SK-N-SH (cell line): ENCODE data around the gene TRAF1. TPM values are rescaled to one million over a fixed set of nuclear protein-coding genes. Genes with fewer than 3 reads are reported as not detected.

Source experiments
- CTCF ChIA-PET: fragments of 300-600, 350-600 bp; formaldehyde crosslinking; extraction: SDS; loops from one replicate; lab custom pipeline; 2021; lab: Yijun Ruan, JAX
- POLR2A ChIA-PET: fragments of 350-600 bp; sonication (Branson Sonifier 250); formaldehyde crosslinking; extraction: SDS; loops from one replicate; lab custom pipeline; 2020; ENCODE audit warnings: antibody characterized with exemption, inconsistent platforms; lab: Yijun Ruan, JAX
- DNase-seq: peaks from one replicate; pipeline ENCODE4 v3.0.0; 2012
- H2AFZ ChIP-seq: fragments of 200-600 bp; sonication (generic); 2 replicates; pipeline ENCODE4 v1.8.1; 2016; ENCODE audit warnings: antibody characterized with exemption, mild to moderate bottlenecking, low read depth
- H3F3A ChIP-seq: fragments of 200-600 bp; sonication (generic); replicated peaks from 2 replicates; pipeline ENCODE3; 2016; ENCODE audit warnings: antibody characterized with exemption, mild to moderate bottlenecking; ENCODE audit not compliant: insufficient read depth
- H3K27ac ChIP-seq, 2 experiments: fragments of 200-500 bp in 1 of 2; fragments of 200-600 bp in 1 of 2; sonication (Bioruptor generic) in 1 of 2; sonication (generic), shearing (Covaris generic) in 1 of 2; 2 replicates each; pipeline versions ENCODE4 v1.5.1 to v1.6.1; 2014 to 2016; ENCODE audit warnings: low read depth in 2 of 2, inconsistent platforms in 1 of 2, low read length in 1 of 2, mild to moderate bottlenecking in 1 of 2, mixed read lengths in 1 of 2
- H3K27me3 ChIP-seq: fragments of 200-600 bp; sonication (generic), shearing (Covaris generic); 2 replicates; pipeline ENCODE4 v1.6.1; 2016; ENCODE audit warnings: mixed run types; ENCODE audit not compliant: insufficient read depth
- H3K36me3 ChIP-seq, 2 experiments: fragments of 200-500 bp in 1 of 2; fragments of 200-600 bp in 1 of 2; sonication (Bioruptor generic) in 1 of 2; sonication (generic) in 1 of 2; replicated peaks in 1 of 2; 2 replicates each; pipeline versions ENCODE3 to v1.5.1; 2014 to 2016; ENCODE audit warnings: low read length in 1 of 2, mild to moderate bottlenecking in 1 of 2; ENCODE audit not compliant: insufficient read depth in 2 of 2, control insufficient read depth in 1 of 2
- H3K4me1 ChIP-seq, 2 experiments: fragments of 200-500 bp in 1 of 2; fragments of 200-600 bp in 1 of 2; sonication (Bioruptor generic) in 1 of 2; sonication (generic), shearing (Covaris generic) in 1 of 2; 2 replicates each; pipeline versions ENCODE4 v1.5.1 to v1.6.1; 2014 to 2016; ENCODE audit warnings: low read depth in 1 of 2, low read length in 1 of 2, mixed run types in 1 of 2; ENCODE audit not compliant: insufficient read depth in 2 of 2, control insufficient read depth in 1 of 2
- H3K4me2 ChIP-seq: fragments of 200-600 bp; sonication (generic), shearing (Covaris generic); 2 replicates; pipeline ENCODE4 v1.6.1; 2017; ENCODE audit warnings: mixed run types
- H3K4me3 ChIP-seq, 2 experiments: fragments of 200-500 bp in 1 of 2; fragments of 200-600 bp in 1 of 2; sonication (Bioruptor generic) in 1 of 2; sonication (generic), shearing (Covaris generic) in 1 of 2; 2 replicates each; pipeline versions ENCODE4 v1.5.1 to v1.8.1; 2014 to 2016; ENCODE audit warnings: low read depth in 2 of 2, inconsistent platforms in 1 of 2, low read length in 1 of 2, mild to moderate bottlenecking in 1 of 2, mixed read lengths in 1 of 2, moderate library complexity in 1 of 2
- H3K79me2 ChIP-seq: fragments of 200-600 bp; sonication (generic); 2 replicates; pipeline ENCODE4 v1.8.1; 2017; ENCODE audit warnings: mild to moderate bottlenecking; ENCODE audit not compliant: insufficient read depth
- H3K9ac ChIP-seq: fragments of 200-600 bp; sonication (generic); 2 replicates; pipeline ENCODE4 v1.6.1; 2017; ENCODE audit warnings: mixed run types
- H3K9me2 ChIP-seq: fragments of 200-600 bp; sonication (generic); 2 replicates; pipeline ENCODE4 v1.6.1; 2017; ENCODE audit warnings: mixed run types
- H3K9me3 ChIP-seq: fragments of 200-600 bp; sonication (generic); 2 replicates; pipeline ENCODE4 v1.6.1; 2017; ENCODE audit warnings: mixed run types, mild to moderate bottlenecking, moderate library complexity
- H4K20me1 ChIP-seq: fragments of 200-600 bp; sonication (generic); 2 replicates; pipeline ENCODE4 v1.6.1; 2017; ENCODE audit warnings: mild to moderate bottlenecking, mixed run types; ENCODE audit not compliant: insufficient read depth
- ELF1 ChIP-seq: IDR thresholded peaks from 2 replicates; pipeline ENCODE4 v1.4.0; 2012
- GATA2 ChIP-seq: sonication (generic); formaldehyde crosslinking; IDR thresholded peaks from 2 replicates; pipeline ENCODE4 v1.5.0; 2020; ENCODE audit warnings: mild to moderate bottlenecking, missing genetic modification reagents
- MXI1 ChIP-seq: IDR thresholded peaks from 2 replicates; pipeline ENCODE4 v1.6.1; 2012; ENCODE audit warnings: mild to moderate bottlenecking, low read depth, low read length, improper control_type of control experiment
- POLR2AphosphoS5 ChIP-seq: IDR thresholded peaks from 2 replicates; pipeline ENCODE4 v1.6.1; 2012; ENCODE audit warnings: low read depth, low read length
- REST ChIP-seq: IDR thresholded peaks from 2 replicates; pipeline ENCODE4 v1.6.1; 2012; ENCODE audit warnings: mild to moderate bottlenecking, low read depth, low read length, moderate library complexity
- RFX5 ChIP-seq: IDR thresholded peaks from 2 replicates; pipeline ENCODE4 v1.6.1; 2012; ENCODE audit warnings: mild to moderate bottlenecking, improper control_type of control experiment, low read length
- RXRA ChIP-seq: IDR thresholded peaks from 2 replicates; pipeline ENCODE4 v1.4.0; 2012; ENCODE audit warnings: low read depth, mild to moderate bottlenecking, borderline replicate concordance
- SIN3A ChIP-seq: IDR thresholded peaks from 2 replicates; pipeline ENCODE4 v1.6.1; 2012; ENCODE audit warnings: low read depth, mild to moderate bottlenecking, low read length, moderate library complexity, borderline replicate concordance
- USF2 ChIP-seq: fragments of 150-350 bp; IDR thresholded peaks from 2 replicates; pipeline ENCODE4 v1.6.1; 2017; ENCODE audit warnings: antibody characterized with exemption, low read length, low read depth, borderline replicate concordance
- YY1 ChIP-seq: IDR thresholded peaks from 2 replicates; pipeline ENCODE4 v1.4.0; 2012; ENCODE audit warnings: low read depth, mild to moderate bottlenecking
- ZBTB33 ChIP-seq: IDR thresholded peaks from 2 replicates; pipeline ENCODE4 v1.4.0; 2012; ENCODE audit warnings: low read depth, borderline replicate concordance
- WGBS: methylation state at CpG from one replicate; pipeline ENCODE4 v1.1.6; 2017; ENCODE audit warnings: low lambda C conversion rate; 5-methylcytosine and 5-hydroxymethylcytosine counted together
- polyA plus RNA-seq, 3 experiments: library from polyadenylated mRNA; depleted of rRNA; stranded (reverse); fragments of >200 nt; gene quantifications; 2 replicates each; pipeline ENCODE4 v1.2.3, GENCODE V29; 2012

Gene TRAF1
- polyA plus RNA-seq, 1 of the 3 experiments (the other 2 are of a cell fraction): 1.2 TPM

- ChIA-PET CTCF (interaction anchor here (1.4 kb wide), 1 partner anchor 15 kb away, joined by 3 read pairs; no protein-coding TSS in a partner anchor), POLR2A (interaction anchor here (0.9 kb wide), 1 partner anchor 36 kb away, joined by 3 read pairs; no protein-coding TSS in a partner anchor)
- Histone ChIP-seq H2AFZ (no peak overlapping the region), H3K36me3 (no peaks in the 10 kb centered on the region), H3K27ac (no peak overlapping the region), H3K9ac (no peak overlapping the region), H3K9me2 (no peaks in the 10 kb centered on the region), H3K27me3 (no peaks in the 10 kb centered on the region), H4K20me1 (no peaks in the 10 kb centered on the region), H3K79me2 (no peaks in the 10 kb centered on the region), H3K4me3 (no peak overlapping the region), H3K9me3 (no peaks in the 10 kb centered on the region), H3K4me1 (no peaks in the 10 kb centered on the region; a peak in 1 of 4 replicates), H3K4me2 (no peak overlapping the region), H3F3A (peaks cover 11% of the 10 kb centered on the region)
- TF ChIP-seq SIN3A (no peak), ELF1 (no peak), GATA2 (no peak), ZBTB33 (no peak), POLR2AphosphoS5 (no peak), YY1 (no peak), RFX5 (no peak), REST (no peak), RXRA (no peak), MXI1 (no peak), USF2 (no peak)
- WGBS: 89% methylated on average over 15 of the region's 15 CpGs
- no peak for DNase-seq
Observed at GRCh38 chr9:120891884-120892747, 34.5 kb downstream of the TRAF1 start.
